ENCODE data around the gene THNSL1. TPM values are rescaled to one million over a fixed set of nuclear protein-coding genes. Genes with fewer than 3 reads are reported as not detected.

THNSL1 gene
- total and polyA plus RNA-seq, 2 of the 13 experiments (the other 11 are each of a cell fraction or from before 2014, with no cell fraction given): 1.3 to 3.8 TPM

- no peak for TF ChIP-seq LCORL (IDR thresholded peaks at IDR 0.05)
- TF ChIP-seq LCORL (CRISPR knock-in tag; IDR thresholded peaks at IDR 0.05): peak; percentile 57; the same call in 1 of the 2 replicates
- no peak for TF ChIP-seq ZNF33A (CRISPR knock-in tag; IDR thresholded peaks at IDR 0.05; ENCODE audit: borderline replicate concordance)
- TF ChIP-seq ZNF652 (CRISPR knock-in tag; IDR thresholded peaks at IDR 0.05; ENCODE audit: borderline replicate concordance, low read depth): no peak
- no peak for TF ChIP-seq ZNF891 (CRISPR knock-in tag; IDR thresholded peaks at IDR 0.05)
- no peak for TF ChIP-seq ZNF629 (CRISPR knock-in tag; conservative IDR thresholded peaks at IDR 0.05)
- TF ChIP-seq ZMYM4 (CRISPR knock-in tag; IDR thresholded peaks at IDR 0.05): no peak
- TF ChIP-seq ATF7 (IDR thresholded peaks at IDR 0.05): no peak
- TF ChIP-seq ATF7 (CRISPR knock-in tag; IDR thresholded peaks at IDR 0.05): no peak
- peak; percentile 24; the same call in 1 of the 2 replicates for TF ChIP-seq SAP130 (CRISPR knock-in tag; IDR thresholded peaks at IDR 0.05; ENCODE audit: low read depth)
- no peak for TF ChIP-seq ZNF704 (CRISPR knock-in tag; IDR thresholded peaks at IDR 0.05; ENCODE audit: borderline replicate concordance)
- no peak for TF ChIP-seq YY1 (IDR thresholded peaks at IDR 0.05; ENCODE audit: insufficient read depth, insufficient replicate concordance, low read depth, low read length)
- no peak for TF ChIP-seq ATF6 (CRISPR knock-in tag; conservative IDR thresholded peaks at IDR 0.05)
- no peak for TF ChIP-seq HCFC1 (IDR thresholded peaks at IDR 0.05; ENCODE audit: low read depth, low read length)
- TF ChIP-seq PCBP1 (IDR thresholded peaks at IDR 0.05; ENCODE audit: borderline replicate concordance, low read depth, low read length): no peak
- no peak for TF ChIP-seq HNF1A (IDR thresholded peaks at IDR 0.05; ENCODE audit: low read depth)
- 0 out of 2 replicates have a peak, but pooled peaks have one; percentile 9 for TF ChIP-seq HNF1A (CRISPR knock-in tag; IDR thresholded peaks at IDR 0.05; ENCODE audit: borderline replicate concordance)
- no peak for TF ChIP-seq ZNF639 (CRISPR knock-in tag; conservative IDR thresholded peaks at IDR 0.05)
- peak; percentile 90; the same call in 1 of the 2 replicates for TF ChIP-seq FOSL1 (CRISPR knock-in tag; IDR thresholded peaks at IDR 0.05; ENCODE audit: borderline replicate concordance)
- no peak for TF ChIP-seq ZNF746 (CRISPR knock-in tag; IDR thresholded peaks at IDR 0.05)
- no peak for TF ChIP-seq GATAD1 (CRISPR knock-in tag; IDR thresholded peaks at IDR 0.05)
- no peak for TF ChIP-seq FOXK2 (IDR thresholded peaks at IDR 0.05)
- no peak for TF ChIP-seq ZFP82 (CRISPR knock-in tag; IDR thresholded peaks at IDR 0.05; ENCODE audit: borderline replicate concordance)
- no peak for TF ChIP-seq ZNF713 (CRISPR knock-in tag; IDR thresholded peaks at IDR 0.05)
These were observed 43.6 kb downstream of the THNSL1 start (continued) for GRCh38 chr10:25059990-25060389.
